NAMALWA (cell line): ENCODE measurements around the gene TRIM62.

ENCODE experiments used
- DNase-seq: peaks from one replicate; pipeline ENCODE4 v3.0.0-alpha.2; 2015; ENCODE audit warnings: low spot score

Gene TRIM62

GRCh38 chr1:33098371-33098770 is 83.5 kb downstream of the TRIM62 start:
- DNase-seq: no peak

GRCh38 chr1:33097762-33098161 is 84.1 kb downstream of the TRIM62 start:
- no peak for DNase-seq

GRCh38 chr1:33097137-33097611 is 84.7 kb downstream of the TRIM62 start:
- DNase-seq: no peak

GRCh38 chr1:33096363-33097005 is 85.4 kb downstream of the TRIM62 start:
- DNase-seq: no peak
